MCF 10A (cell line): Measurements from ENCODE around the gene HRK. TPM values are rescaled to one million over a fixed set of nuclear protein-coding genes. Genes with fewer than 3 reads are reported as not detected.

Experiments used
- Bru-seq: library from RNA; stranded (reverse); fragments of 400-500 nt; gene quantifications from one replicate; lab custom pipeline; 2021; lab: Mats Ljungman, UMichigan
- BruChase-seq, 2 experiments: library from RNA; stranded (reverse); fragments of 400-500 nt; gene quantifications; one replicate each; lab custom pipeline; 2021; lab: Mats Ljungman, UMichigan
- BruUV-seq: library from RNA; stranded (reverse); fragments of 400-500 nt; replicated peaks from 2 replicates; lab custom pipeline; 2021; lab: Mats Ljungman, UMichigan
- CTCF ChIA-PET: fragments of 300-600 bp; sonication (Branson Sonifier 250); formaldehyde crosslinking; extraction: SDS; loops from one replicate; lab custom pipeline; 2021; ENCODE audit warnings: antibody characterized with exemption, inconsistent platforms; lab: Yijun Ruan, JAX
- POLR2A ChIA-PET: fragments of 300-600, 350-650 bp; sonication (Branson Sonifier 250); formaldehyde crosslinking; extraction: SDS; loops from one replicate; lab custom pipeline; 2020; ENCODE audit warnings: antibody characterized with exemption, inconsistent platforms; lab: Yijun Ruan, JAX
- DNase-seq: peaks from one replicate; pipeline ENCODE4 v3.0.0-alpha.2; 2018; ENCODE audit not compliant: unreplicated experiment
- H3K27ac Mint-ChIP-seq: one replicate; pipeline ENCODE4 v1.8.0; 2022; ENCODE audit warnings: mild to moderate bottlenecking, low read depth, mixed read lengths; ENCODE audit not compliant: unreplicated experiment
- H3K27me3 Mint-ChIP-seq: one replicate; pipeline ENCODE4 v1.8.0; 2022; ENCODE audit warnings: mixed read lengths; ENCODE audit not compliant: insufficient read depth, unreplicated experiment
- H3K36me3 Mint-ChIP-seq: one replicate; pipeline ENCODE4 v1.8.0; 2022; ENCODE audit warnings: mild to moderate bottlenecking, moderate library complexity, mixed read lengths; ENCODE audit not compliant: insufficient read depth, unreplicated experiment
- H3K4me1 Mint-ChIP-seq: one replicate; pipeline ENCODE4 v1.8.0; 2022; ENCODE audit warnings: mixed read lengths; ENCODE audit not compliant: insufficient read depth, unreplicated experiment
- H3K4me3 Mint-ChIP-seq: one replicate; pipeline ENCODE4 v1.8.0; 2022; ENCODE audit warnings: mild to moderate bottlenecking, moderate library complexity, mixed read lengths; ENCODE audit not compliant: unreplicated experiment
- H3K9me3 Mint-ChIP-seq: one replicate; pipeline ENCODE4 v1.8.0; 2022; ENCODE audit warnings: mixed read lengths; ENCODE audit not compliant: unreplicated experiment
- intact Hi-C: fragments of 100-400 bp; cut with micrococcal nuclease; formaldehyde crosslinking; loops from 2 replicates; pipeline ENCODE4 v1.14.1; 2022
- long read RNA-seq: library from polyadenylated mRNA; stranded (forward); transcript quantifications from one replicate; pipeline ENCODE4 v2.0.0, GENCODE V29; 2022
- total RNA-seq: library from RNA; stranded (reverse); gene quantifications from 2 replicates; pipeline ENCODE4 v1.2.3, GENCODE V29; 2022
- TF ChIP-seq, protein P1 (sequence below): fragments of 200-600 bp; IDR thresholded peaks from one replicate; pipeline ENCODE4 v1.8.0; 2022; ENCODE audit warnings: antibody characterized with exemption, mild to moderate bottlenecking; ENCODE audit not compliant: unreplicated experiment

Gene HRK
- total RNA-seq (2.6 and 3.0 TPM in 2 replicates), Bru-seq, nascent RNA (percentile 40 among the genes with signal in this experiment), BruChase-seq, experiment 1, labeled RNA remaining after a 6-hour chase (percentile 50 among the genes with signal in this experiment), BruChase-seq, experiment 2, labeled RNA remaining after a 2-hour chase (percentile 43 among the genes with signal in this experiment)
- long read RNA-seq, full-length matches to known transcripts = 4 of 6 reads
- long read RNA-seq, partial matches to known transcripts = 1 of 6 reads
- long read RNA-seq, other reads (novel, unspliced or antisense) = 1 of 6 reads

DNA sequence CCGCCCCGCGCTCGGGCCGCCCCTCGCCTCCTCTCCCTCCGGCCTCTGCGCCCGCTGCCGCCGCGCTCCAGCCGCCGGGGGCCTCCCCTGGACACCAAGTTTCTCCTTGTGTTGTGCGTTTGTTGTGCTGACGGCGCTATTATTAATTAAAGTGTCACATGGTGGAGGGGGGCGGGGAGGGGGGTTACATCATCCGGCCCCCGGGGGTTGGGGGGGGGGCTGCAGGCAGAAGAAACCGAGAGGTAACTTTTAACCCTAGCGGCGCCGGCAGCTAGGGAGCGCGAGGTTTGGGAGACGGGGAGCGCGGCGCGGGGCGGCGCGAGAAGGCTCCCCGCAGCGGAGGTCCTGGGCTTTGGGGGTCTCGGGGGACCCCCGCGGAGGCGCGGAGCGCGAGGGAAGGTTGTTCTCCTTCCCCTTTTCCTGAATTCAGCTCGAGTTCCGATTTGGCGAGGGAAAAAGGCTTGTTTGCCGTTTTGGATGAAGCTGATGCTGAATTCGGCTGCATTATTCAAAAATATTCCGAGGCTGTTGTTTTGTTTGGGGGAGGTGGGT lies at the start of gene HRK:
HRK (minus strand) TSS at position 117 of the 552 bp plus-strand sequence. CDS start 134 bp downstream, outside the sequence.
- intact Hi-C loops = loop anchor here (5.0 to 10.0 kb wide), 2 partner anchors 64 to 147 kb away; partner anchors contain the start of genes RNFT2 and SPRING1
- no peaks in the 10 kb centered on the region for H3K36me3 Mint-ChIP-seq

DNA sequence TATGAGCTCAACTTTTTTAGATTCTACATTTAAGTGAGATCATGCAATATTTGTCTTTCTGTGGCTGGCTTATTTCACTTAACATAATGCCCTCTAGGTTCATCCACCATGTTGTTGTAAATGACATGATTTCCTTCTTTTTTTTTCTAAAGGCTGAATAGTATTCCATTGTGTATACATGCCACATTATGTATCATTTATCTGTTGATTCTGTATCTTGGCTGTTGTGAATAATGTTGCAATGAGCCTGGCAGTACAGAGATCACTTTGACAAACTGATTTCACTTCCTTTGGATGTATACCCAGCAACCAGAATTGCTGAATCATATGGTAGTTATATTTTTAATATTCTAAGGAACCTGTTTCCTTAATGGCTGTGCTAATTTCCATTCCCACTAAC lies 48.6 kb upstream of the HRK start:
- H3K4me1 Mint-ChIP-seq = peaks cover 5% of the 10 kb centered on the region
- BruUV-seq = no TSS peak
- no peak overlapping the region for H3K27ac Mint-ChIP-seq
- TF ChIP-seq, protein P1, sequence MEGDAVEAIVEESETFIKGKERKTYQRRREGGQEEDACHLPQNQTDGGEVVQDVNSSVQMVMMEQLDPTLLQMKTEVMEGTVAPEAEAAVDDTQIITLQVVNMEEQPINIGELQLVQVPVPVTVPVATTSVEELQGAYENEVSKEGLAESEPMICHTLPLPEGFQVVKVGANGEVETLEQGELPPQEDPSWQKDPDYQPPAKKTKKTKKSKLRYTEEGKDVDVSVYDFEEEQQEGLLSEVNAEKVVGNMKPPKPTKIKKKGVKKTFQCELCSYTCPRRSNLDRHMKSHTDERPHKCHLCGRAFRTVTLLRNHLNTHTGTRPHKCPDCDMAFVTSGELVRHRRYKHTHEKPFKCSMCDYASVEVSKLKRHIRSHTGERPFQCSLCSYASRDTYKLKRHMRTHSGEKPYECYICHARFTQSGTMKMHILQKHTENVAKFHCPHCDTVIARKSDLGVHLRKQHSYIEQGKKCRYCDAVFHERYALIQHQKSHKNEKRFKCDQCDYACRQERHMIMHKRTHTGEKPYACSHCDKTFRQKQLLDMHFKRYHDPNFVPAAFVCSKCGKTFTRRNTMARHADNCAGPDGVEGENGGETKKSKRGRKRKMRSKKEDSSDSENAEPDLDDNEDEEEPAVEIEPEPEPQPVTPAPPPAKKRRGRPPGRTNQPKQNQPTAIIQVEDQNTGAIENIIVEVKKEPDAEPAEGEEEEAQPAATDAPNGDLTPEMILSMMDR = no peak
- POLR2A ChIA-PET = no interaction called here
- no peak overlapping the region for H3K4me3 Mint-ChIP-seq
- no peak for DNase-seq
- CTCF ChIA-PET = interaction anchor here (0.7 kb wide), 1 partner anchor 39 kb away, joined by 3 read pairs; no protein-coding TSS in a partner anchor
- no peaks in the 10 kb centered on the region for H3K9me3 Mint-ChIP-seq
- intact Hi-C loops = no loop called here
- no peaks in the 10 kb centered on the region for H3K27me3 Mint-ChIP-seq
- H3K36me3 Mint-ChIP-seq = peaks cover 32% of the 10 kb centered on the region

More for the DNA sequence above, at the start of gene HRK:
- POLR2A ChIA-PET = interaction anchor here (0.6 to 3.0 kb wide), 11 partner anchors 16 to 884 kb away, joined by 3 to 18 read pairs (median 4); no protein-coding TSS in a partner anchor
- CTCF ChIA-PET = interaction anchor here (0.7 to 2.0 kb wide), 12 partner anchors 11 to 178 kb away, joined by 3 to 14 read pairs (median 6); no protein-coding TSS in a partner anchor
- H3K4me3 Mint-ChIP-seq = peak within 1 kb of the TSS; percentile 80
- H3K9me3 Mint-ChIP-seq = no peaks in the 10 kb centered on the region
- DNase-seq = no peak
- peaks cover 25% of the 10 kb centered on the region for H3K27me3 Mint-ChIP-seq
- no peak within 1 kb of the TSS for H3K27ac Mint-ChIP-seq
- TF ChIP-seq, protein P1 = no peak
- no TSS peak for BruUV-seq
- H3K4me1 Mint-ChIP-seq = peaks cover 19% of the 10 kb centered on the region

DNA sequence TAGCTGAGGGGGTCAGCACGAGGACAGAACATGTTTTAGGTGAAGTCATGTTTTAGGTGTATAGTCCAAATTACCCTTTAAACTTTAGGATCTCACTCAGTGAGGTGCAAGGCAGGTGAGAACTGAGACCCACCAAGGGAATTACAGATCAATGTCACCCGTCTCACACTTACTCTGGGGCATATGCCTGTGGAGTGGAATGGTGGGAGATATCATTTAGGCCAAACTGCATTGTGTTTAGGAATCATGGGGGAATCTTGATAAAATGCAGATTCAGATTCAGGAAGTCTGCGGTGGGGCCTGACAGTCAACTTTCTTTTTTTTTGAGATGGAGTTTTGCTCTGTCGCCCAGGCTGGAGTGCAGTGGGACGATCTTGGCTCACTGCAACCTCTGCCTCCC lies 47.3 kb upstream of the HRK start:
- Mint-ChIP-seq H3K36me3 (peaks cover 24% of the 10 kb centered on the region), H3K27me3 (no peaks in the 10 kb centered on the region), H3K4me1 (peaks cover 10% of the 10 kb centered on the region), H3K27ac (no peak overlapping the region), H3K4me3 (no peak overlapping the region), H3K9me3 (no peaks in the 10 kb centered on the region)
- BruUV-seq = no TSS peak
- TF ChIP-seq, protein P1 = no peak
- POLR2A ChIA-PET = no interaction called here
- intact Hi-C loops = no loop called here
- CTCF ChIA-PET = no interaction called here
- no peak for DNase-seq

DNA sequence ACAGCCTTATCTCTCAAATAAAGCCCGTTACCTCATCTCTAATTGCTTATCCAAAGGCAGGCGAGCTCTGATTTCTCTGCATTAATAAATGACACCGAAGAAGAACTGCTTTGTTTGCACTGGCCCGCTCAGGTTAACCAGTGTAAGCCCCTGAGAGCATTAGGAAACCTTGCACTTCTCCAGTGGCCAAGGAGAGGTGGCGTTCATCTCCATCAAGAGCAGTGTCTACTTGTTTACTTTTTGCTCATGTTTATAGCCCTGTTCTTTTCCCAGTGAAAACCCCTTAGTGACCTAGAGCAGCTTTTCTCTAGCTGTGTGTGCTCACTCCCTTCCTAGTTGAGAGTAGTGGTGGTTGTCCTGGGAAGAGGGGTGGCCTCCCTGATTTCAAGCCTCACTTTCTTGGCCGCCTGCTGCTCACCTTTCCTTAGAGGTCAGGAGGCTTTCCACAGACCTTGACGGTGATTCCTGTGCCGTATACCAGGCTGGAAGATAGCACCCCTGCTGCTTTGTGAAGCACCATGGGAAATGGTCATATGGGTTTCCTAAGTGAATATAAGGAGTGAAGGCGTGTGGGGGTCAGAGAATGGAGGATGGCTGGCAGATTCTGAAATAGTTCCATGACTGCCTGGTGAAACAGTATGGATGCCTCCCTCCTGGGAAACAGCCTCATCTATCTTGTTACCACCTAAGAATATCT lies 46.2 kb upstream of the HRK start:
- H3K27me3 Mint-ChIP-seq = no peaks in the 10 kb centered on the region
- no peak overlapping the region for H3K4me3 Mint-ChIP-seq
- TF ChIP-seq, protein P1 = no peak
- CTCF ChIA-PET = interaction anchor here (0.9 kb wide), 1 partner anchor 16 kb away, joined by 3 read pairs; no protein-coding TSS in a partner anchor
- H3K9me3 Mint-ChIP-seq = no peaks in the 10 kb centered on the region
- no peak for DNase-seq
- H3K4me1 Mint-ChIP-seq = peaks cover 10% of the 10 kb centered on the region
- no peak overlapping the region for H3K27ac Mint-ChIP-seq
- peaks cover 23% of the 10 kb centered on the region for H3K36me3 Mint-ChIP-seq
- intact Hi-C loops = no loop called here
- POLR2A ChIA-PET = no interaction called here
- BruUV-seq = no TSS peak
